Kidney epithelial cell (primary cell): ENCODE measurements around the gene ARHGEF19. TPM values are rescaled to one million over a fixed set of nuclear protein-coding genes. Genes with fewer than 3 reads are reported as not detected.

ENCODE experiments used
- DNase-seq: peaks from one replicate; pipeline ENCODE4 v3.0.0-alpha.2; 2010; ENCODE audit warnings: low read depth
- H3K27me3 ChIP-seq: 2 replicates; pipeline ENCODE4 v1.6.0; 2011; ENCODE audit warnings: low read length; ENCODE audit not compliant: control insufficient read depth, insufficient read depth
- H3K36me3 ChIP-seq: 2 replicates; pipeline ENCODE4 v1.5.1; 2011; ENCODE audit warnings: low read length; ENCODE audit not compliant: control insufficient read depth, insufficient read depth
- H3K4me3 ChIP-seq: 2 replicates; pipeline ENCODE4 v1.5.1; 2011; ENCODE audit warnings: low read depth, mild to moderate bottlenecking, control low read depth, low read length
- CTCF ChIP-seq: IDR thresholded peaks from 2 replicates; pipeline ENCODE4 v1.5.1; 2011; ENCODE audit warnings: mild to moderate bottlenecking, moderate library complexity, low read length, control low read depth, inconsistent platforms; ENCODE audit not compliant: insufficient read depth, poor library complexity, severe bottlenecking
- total RNA-seq: library from RNA; depleted of rRNA; stranded (reverse); fragments of >200 nt; gene quantifications from 2 replicates; pipeline ENCODE4 v1.2.3, GENCODE V29; 2015

Gene ARHGEF19
- total RNA-seq, 1 donor from 2014 or later = 5.6 TPM

- Histone ChIP-seq H3K36me3 (no peaks in the 10 kb centered on the region), H3K27me3 (no peaks in the 10 kb centered on the region), H3K4me3 (no peak overlapping the region)
- TF ChIP-seq CTCF = no peak
- DNase-seq = no peak
These were observed 561 bp upstream of the ARHGEF19 start for GRCh38 chr1:16213013-16213412.

GRCh38 chr1:16211824-16212223 lies 628 bp downstream of the ARHGEF19 start:
- Histone ChIP-seq H3K27me3 (no peaks in the 10 kb centered on the region), H3K4me3 (no peak overlapping the region), H3K36me3 (no peaks in the 10 kb centered on the region)
- DNase-seq = no peak
- TF ChIP-seq CTCF = no peak

GRCh38 chr1:16210581-16210980 lies 1.9 kb downstream of the ARHGEF19 start:
- no peaks in the 10 kb centered on the region for H3K36me3 ChIP-seq
- no peak for DNase-seq
- H3K27me3 ChIP-seq = no peaks in the 10 kb centered on the region
- no peak for TF ChIP-seq CTCF
- no peak overlapping the region for H3K4me3 ChIP-seq

GRCh38 chr1:16209847-16210407 lies 2.5 kb downstream of the ARHGEF19 start:
- no peak for TF ChIP-seq CTCF
- no peak for DNase-seq
- Histone ChIP-seq H3K36me3 (no peaks in the 10 kb centered on the region), H3K27me3 (no peaks in the 10 kb centered on the region), H3K4me3 (no peak overlapping the region)

GRCh38 chr1:16209132-16209846 lies 3.2 kb downstream of the ARHGEF19 start:
- no peak for TF ChIP-seq CTCF
- Histone ChIP-seq H3K4me3 (no peak overlapping the region), H3K36me3 (no peaks in the 10 kb centered on the region), H3K27me3 (no peaks in the 10 kb centered on the region)
- DNase-seq = no peak
